NOMO-1 treated with dmso at 0.1 percent for 144 hours (cell line): ENCODE data around the gene IFI44.

Source experiments
- DNase-seq: peaks from one replicate; lab custom pipeline; 2025; ENCODE audit not compliant: unreplicated experiment; lab: John Stamatoyannopoulos, UW

The IFI44 gene

GRCh38 chr1:78702426-78702825, 52.8 kb downstream of the IFI44 start:
- DNase-seq = no peak

GRCh38 chr1:78703806-78704205, 54.2 kb downstream of the IFI44 start:
- DNase-seq = no peak

- DNase-seq = no peak
Measured at GRCh38 chr1:78712467-78713051, 62.9 kb downstream of the IFI44 start.

GRCh38 chr1:78713297-78713696, 63.7 kb downstream of the IFI44 start:
- no peak for DNase-seq
